HG03558 (cell line): Measurements from ENCODE around the gene PLPP6.

Experiments used
- ATAC-seq: cut with Tn5 transposase; IDR thresholded peaks from one replicate; pipeline ENCODE4 v1.9.1; 2021; ENCODE audit warnings: moderate number of reproducible peaks; ENCODE audit not compliant: unreplicated experiment; ENCODE audit errors: extremely low read depth

PLPP6 gene

DNA sequence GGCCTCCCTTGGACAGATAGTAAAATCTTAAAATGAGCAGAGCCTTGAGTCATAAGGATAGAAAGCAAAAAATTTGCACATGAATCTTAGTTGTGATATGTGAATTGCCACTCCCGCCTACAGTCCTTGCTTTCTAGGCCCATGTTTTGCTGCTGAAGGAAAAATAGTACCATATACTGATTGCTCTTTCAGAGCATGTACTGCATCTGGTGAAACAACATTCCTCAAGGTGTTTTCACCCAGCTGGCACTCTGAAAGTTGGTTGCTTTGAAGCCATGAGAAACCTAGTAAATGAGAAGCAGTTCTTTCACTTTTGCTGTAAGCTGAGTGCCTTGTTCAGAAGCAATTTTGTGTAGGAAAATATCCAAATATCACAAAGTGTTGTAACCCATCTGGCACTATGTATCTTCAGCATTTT, 27.6 kb downstream of the PLPP6 start:
- peak; percentile 44 for ATAC-seq

GRCh38 chr9:4690144-4690543, 28.1 kb downstream of the PLPP6 start:
- peak; percentile 39 for ATAC-seq

GRCh38 chr9:4691795-4692194, 29.7 kb downstream of the PLPP6 start:
- no peak for ATAC-seq

GRCh38 chr9:4700091-4700490, 38.0 kb downstream of the PLPP6 start:
- ATAC-seq: no peak

DNA sequence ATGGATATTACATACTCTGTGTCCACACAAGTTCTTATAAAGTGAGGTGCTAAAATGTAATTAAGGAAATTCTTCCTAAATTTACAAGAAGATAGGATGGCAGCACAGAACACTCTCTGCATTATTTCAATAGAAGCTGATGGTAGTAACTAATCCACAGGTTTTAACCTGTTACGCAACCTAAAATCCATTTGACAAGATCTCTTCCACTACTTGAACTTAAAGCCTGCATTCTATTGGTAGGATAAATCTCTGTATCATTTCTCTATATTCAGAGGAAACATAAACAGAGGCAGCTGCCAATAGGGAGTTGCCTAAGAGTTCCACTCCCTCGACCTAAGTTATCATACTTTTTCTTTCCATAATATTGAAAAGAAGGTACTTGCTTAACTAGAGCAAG, 38.8 kb downstream of the PLPP6 start:
- ATAC-seq: no peak

- ATAC-seq: no peak
Measured at GRCh38 chr9:4701526-4701925, 39.4 kb downstream of the PLPP6 start.

DNA sequence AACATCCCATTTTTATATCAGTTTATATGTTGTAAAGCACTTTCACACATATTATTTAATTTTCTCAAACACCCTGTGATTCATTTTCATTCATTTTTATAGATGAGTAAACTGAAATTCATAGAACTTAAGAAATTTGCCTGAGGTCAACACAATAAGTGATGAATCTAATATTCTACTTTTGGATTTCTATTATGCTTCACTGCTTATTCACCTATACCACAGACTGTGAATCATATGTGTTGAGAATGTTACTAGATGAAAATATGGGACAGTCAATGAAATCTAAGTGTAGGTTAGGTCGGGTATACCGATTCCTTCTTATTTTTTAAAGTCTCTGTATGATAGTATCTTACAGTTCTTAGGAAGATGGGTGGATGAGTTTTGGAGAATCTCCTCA, 42.0 kb downstream of the PLPP6 start:
- no peak for ATAC-seq

DNA sequence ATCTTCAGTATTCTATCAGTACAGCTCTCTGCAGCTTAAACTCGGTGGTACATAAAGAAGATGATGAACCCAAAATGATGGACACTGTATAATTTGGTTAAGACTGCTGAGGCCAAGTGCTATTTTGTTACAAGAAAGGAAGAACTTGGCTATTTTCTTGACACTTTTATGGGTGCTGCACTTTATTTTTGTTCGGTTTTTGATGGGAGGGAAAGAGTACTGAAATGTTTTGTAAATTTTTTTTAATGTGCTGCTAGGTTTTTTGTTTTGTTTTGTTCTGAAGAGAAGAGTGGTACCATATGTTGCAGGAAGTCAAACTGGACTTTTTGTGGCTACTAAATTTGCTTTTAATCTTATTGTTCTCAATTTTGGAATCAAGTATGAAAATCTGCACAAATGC, 43.9 kb downstream of the PLPP6 start:
- ATAC-seq: no peak

DNA sequence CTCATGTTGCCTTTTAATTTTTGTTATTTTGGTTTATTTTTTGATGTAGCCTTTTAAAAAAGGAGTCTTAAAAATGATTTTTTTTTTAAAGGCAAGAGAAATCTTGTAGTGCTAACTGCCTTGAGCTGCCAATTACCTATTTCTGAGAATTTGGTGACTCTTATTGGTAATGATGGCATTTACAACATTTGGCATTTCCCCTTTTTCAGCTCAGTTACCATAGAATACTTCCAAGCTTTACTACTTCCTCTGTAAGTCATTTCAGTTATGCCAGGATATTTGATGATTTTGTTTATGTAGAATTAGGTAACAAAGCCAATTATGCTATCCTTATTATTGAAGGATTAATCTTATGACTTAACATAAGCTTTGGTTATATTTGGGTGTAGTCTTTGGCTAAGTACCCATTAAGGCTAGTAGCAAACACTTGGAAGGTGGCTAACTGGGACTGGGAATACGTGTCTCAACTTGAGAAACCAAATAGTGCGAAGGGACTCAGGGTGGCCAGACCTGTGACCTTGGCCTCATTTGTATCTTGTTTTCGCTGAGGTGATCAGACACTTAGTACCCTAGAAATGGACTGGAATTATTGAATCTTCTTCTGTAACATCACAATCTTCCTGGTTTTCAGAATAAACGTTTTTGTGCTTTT, 45.0 kb downstream of the PLPP6 start:
- no peak for ATAC-seq

- ATAC-seq: no peak
Measured at GRCh38 chr9:4709380-4709779, 47.3 kb downstream of the PLPP6 start.

- ATAC-seq: no peak
Measured at GRCh38 chr9:4713849-4714248, 51.8 kb downstream of the PLPP6 start.

- ATAC-seq: no peak
Measured at GRCh38 chr9:4714266-4715016, 52.3 kb downstream of the PLPP6 start.
